CD4-positive, alpha-beta T cell treated with Interleukin-6 at 100 ng/mL for 8 hours (primary cell): Measurements from ENCODE around the gene IGFBPL1.
A peak's percentile ranks its signal among the peaks of the same experiment; 100 is the strongest.

ENCODE experiments used
- DNase-seq: peaks from one replicate; pipeline ENCODE4 v3.0.0-alpha.2; 2020; ENCODE audit warnings: mixed read lengths, low spot score

The IGFBPL1 gene

GRCh38 chr9:38396371-38396671, 27.9 kb downstream of the IGFBPL1 start:
- DNase-seq = no peak

- no peak for DNase-seq
Measured at GRCh38 chr9:38395653-38396370, 28.4 kb downstream of the IGFBPL1 start.

DNA sequence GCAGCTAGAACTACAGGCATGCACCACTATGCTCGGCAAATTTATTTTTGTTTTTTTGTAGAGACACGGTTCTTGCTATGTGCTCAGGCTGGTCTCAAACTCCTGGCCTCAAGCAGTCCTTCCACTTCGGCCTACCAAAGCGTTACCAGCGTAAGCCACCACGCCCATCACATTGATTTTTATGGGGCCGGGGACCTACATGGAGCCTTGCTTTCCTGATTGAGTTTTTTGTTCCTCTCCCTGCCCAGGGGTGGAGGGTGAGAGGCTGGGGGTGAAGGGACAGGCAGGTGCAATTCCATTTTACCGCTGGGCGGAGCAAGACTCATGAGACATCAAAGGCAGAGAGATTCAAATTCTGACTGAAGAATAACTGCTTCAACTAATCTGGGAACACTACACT, 29.8 kb downstream of the IGFBPL1 start:
- DNase-seq = no peak

GRCh38 chr9:38393128-38393796, 31.0 kb downstream of the IGFBPL1 start:
- DNase-seq = no peak

- DNase-seq = peak; percentile 69
Measured at GRCh38 chr9:38392235-38393127, 31.8 kb downstream of the IGFBPL1 start, which contains the start of gene ALDH1B1. Gene ALDH1B1, plus strand, starts transcription at chr9:38392702. Its CDS starts 3,047 bp downstream, at chr9:38395749.

DNA sequence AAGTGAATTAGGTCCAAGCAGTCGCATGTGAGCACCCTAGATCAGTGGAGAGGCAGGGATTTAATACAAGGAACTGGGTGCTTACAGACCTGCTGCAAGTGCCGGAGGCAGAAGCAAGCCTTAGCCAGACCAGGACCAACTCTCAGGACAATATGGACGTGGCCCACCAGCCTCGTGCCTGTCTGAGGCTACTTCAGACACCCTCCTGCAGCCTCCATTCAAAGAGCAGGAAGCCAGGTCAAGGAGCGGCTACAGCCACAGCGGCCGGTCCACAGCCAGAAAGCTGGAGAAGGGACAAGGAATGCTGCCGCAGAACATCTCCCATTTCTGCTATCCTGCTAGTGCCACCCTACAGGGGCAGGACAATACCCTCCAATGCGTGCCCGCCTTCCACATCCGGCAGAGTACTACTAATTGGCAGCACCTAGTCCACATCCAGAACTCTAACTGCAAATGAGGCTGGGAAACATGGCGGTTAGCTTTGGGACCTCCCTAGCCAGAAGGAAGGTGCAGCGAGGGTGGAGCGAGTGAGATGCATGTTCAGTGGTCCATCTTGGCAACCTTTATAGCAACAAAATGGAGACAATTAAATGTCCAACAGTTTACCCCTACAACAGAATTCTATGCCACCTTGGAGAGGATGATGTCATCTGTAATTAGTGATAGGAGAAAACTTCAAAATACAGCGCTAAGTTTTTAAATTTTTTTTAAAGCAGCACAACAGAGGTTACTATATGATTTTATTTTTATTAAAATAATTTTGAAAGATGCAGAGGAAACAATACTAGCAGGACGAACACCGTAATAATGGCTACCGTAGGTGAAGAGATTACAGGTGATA, 32.8 kb downstream of the IGFBPL1 start:
- no peak for DNase-seq

DNA sequence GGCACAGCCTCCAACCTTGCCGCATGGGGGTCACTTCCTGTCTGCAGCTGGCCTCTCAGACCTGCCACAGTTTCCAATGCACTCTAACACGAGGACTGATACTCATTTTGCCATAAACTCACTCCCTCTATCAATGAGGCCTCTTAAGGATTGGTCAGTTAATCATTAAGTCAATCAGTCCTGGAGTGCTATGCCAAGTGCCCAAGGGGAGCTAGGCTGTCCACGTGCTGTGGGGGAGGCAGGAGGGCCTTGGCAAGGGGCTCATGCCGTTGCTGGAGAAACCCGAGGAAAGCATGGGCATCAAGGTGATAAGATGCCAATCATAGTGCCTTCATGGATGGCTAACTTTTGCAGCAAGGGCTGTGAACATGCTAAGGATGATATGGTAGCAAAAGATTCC, 33.4 kb downstream of the IGFBPL1 start:
- no peak for DNase-seq

GRCh38 chr9:38390442-38390841, 33.8 kb downstream of the IGFBPL1 start:
- DNase-seq = no peak

GRCh38 chr9:38389313-38389712, 34.9 kb downstream of the IGFBPL1 start:
- DNase-seq = no peak

DNA sequence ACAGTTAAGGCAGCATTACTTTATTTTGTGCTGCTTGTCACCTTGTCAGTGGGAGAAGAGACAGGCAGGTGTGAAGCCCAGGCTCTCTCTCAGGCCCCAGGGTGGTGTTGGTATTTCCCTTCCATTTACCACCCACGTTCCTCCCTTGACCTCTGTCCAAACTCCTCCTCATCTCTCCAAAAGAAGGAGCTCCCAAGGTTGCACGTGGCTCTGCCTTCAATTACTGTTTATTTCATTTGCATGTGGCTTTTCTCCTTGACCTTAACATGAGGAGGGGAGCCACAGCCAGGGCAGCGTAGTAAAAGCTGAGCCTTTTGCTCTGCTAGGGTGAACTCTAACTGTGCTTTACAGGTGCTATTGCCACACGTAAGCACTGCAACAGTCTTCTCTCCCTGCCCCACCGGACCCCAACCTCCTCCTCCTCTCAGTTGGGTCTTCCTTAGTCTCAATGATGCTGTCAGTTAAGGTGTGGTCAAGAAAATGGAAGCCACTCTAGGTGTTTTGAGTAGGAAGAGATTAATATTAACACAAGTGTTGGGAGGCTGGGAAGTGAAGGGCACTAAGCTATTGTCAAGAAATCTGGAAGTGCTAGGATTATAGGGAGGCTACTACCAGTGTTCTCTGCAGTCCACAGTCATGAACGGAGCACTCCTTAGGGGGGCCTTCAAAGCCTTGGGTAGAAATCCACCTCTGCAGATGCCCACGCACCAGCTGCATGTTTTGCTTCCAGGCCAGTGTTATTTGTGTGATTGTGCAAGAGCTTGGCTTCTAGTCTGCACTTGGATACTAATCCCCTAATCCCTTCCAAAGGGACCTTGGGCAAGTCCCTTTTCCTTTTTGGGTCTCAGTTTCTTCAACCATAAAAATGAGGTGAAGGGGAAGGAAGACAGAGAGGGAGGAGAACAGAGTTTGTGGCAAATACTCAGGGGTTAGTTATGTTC, 35.7 kb downstream of the IGFBPL1 start:
- no peak for DNase-seq

DNA sequence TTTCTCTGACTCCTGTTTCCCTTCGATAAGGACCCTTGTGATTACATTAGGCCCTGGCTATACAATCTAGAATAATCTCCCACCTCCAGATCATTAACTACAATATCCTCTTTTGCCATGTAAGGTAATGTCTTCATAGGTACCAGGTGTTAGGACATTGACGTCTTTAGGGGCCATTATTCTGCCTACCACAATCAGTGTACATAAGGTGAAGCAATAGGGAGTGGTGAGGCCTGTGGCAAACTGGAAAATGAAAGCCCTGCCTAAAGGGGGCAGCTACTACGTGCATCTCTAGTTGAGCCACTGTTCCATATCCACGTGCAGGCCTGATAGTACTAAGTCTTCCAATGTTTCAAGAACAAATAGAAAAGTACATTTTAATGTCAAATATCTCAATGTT, 36.5 kb downstream of the IGFBPL1 start:
- no peak for DNase-seq

DNA sequence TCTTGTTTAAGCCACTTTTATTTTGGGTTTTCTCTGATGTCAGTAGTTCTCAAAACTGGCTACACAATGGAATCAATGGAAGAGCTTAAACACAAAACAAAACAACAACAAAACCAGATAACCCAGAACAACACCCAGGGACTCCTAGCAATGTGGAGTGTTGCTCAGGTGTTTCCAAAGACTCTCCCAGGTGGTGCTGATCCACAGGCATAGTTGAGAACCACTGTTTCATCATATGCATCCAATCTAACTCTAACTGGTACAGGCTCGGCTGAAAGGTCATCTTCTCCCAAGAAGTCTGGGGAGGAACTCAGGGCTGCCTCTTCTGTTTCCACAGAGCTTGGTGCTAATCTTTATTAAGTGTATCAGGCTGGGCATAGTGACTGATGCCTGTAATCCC, 37.2 kb downstream of the IGFBPL1 start:
- DNase-seq = no peak

DNA sequence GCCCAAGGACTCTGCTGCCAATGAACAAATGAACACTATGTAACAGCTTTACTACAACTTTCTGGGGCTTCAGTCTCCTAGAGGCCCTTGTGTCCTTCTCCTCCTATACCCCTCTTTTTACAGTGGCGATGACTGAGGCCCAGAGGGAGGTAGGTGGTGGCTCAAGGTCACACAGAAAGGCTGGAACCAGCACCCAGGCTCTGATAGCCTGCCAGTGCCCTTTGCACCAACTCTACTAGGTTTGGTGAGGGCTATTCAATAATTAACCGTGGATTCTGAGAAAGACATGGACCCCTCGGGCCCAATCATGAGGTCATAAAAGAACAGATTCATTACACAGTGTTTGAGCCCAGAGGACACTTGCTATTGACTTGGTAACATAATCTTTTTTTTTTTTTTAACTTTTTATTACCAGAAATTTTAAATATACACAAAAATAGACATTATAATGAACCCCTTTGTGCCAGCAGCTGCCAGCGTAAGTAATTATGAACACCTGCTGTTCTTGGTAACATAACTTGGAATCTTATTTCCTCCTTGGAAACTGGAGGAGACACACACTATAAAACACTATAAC, 37.8 kb downstream of the IGFBPL1 start:
- DNase-seq = no peak

GRCh38 chr9:38385896-38386295, 38.4 kb downstream of the IGFBPL1 start:
- no peak for DNase-seq

DNA sequence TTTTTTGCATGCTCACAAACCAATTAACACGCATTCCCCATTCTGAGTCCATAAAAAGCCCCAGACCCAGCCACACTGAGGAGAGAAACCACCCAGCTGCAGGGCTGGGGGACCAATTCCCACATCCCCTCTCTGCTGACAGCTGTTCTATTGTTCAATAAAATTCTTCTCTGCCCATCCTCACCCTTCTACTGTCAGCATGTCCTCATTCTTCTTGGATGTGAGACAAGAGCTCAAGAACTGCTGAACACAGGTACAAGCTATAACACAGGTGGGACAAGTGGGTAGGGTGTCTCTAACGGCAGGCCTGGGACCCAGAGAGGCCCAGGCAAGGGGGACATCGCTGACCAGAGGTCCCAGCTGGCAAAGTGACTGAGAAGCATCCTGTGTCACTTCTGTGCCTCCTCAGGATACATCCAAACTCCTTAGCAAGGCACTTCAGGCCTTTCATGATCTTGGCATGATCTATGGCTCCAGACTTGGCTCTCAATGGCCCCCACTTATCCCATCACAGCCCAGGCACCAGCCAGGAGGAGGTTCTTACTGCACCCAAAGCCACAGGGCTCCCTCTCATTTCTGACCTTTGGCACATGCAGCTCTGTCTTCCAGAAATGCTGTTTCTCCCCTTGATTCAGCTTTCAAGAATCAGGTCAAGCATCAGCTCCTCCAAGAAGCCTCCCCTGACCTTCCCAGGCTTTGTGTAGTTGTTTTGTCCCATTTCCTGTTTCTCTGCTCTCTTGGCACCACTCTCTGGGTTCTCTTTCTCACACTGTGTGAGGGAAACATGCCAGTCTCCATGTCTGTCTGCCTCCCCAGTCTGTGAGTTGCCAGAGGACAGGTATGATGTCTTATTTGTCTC, 39.0 kb downstream of the IGFBPL1 start:
- DNase-seq = no peak

- no peak for DNase-seq
Measured at GRCh38 chr9:38382141-38382540, 42.1 kb downstream of the IGFBPL1 start.

- DNase-seq = no peak
Measured at GRCh38 chr9:38380872-38381534, 43.3 kb downstream of the IGFBPL1 start.

DNA sequence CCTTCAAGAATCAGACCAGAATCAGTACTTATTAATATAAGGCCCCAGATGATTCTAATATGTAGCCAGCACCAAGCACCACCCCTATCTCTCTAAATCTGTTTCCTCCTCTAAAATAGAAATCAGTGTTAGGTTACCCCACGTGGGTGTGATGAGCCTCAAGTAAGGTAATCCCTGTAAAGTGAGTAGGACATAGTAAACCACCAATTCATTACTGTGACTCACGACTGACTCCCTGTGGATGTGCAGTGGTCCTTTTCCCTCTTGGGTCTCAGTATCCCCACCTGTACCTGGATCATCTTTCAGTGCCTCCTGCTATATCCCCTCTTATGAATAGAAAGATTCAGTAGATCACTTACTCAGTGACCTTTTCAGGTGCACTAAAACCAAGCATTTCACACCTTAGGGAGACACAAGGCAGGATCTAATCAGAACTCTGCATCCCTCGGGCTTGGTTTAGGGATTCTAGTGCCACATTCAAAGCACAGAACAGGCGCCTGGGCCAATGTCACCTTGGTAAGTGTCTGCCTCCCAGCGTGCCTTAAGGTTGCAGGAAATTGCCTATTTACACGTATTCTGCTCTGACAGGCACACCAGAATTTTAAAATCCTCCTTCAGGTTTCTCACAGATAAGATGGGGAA, 43.9 kb downstream of the IGFBPL1 start:
- no peak for DNase-seq
